Glomerular visceral epithelial cell (primary cell): ENCODE measurements around the gene NUAK2.

Experiments used
- DNase-seq: peaks from one replicate; pipeline ENCODE4 v3.0.0-alpha.2; 2016; ENCODE audit errors: extremely low spot score

The NUAK2 gene

GRCh38 chr1:205346956-205347574 lies 25.5 kb upstream of the NUAK2 start:
- DNase-seq = peak; percentile 85

GRCh38 chr1:205345761-205346160 lies 24.2 kb upstream of the NUAK2 start:
- DNase-seq = no peak

GRCh38 chr1:205344066-205344928 lies 22.8 kb upstream of the NUAK2 start:
- DNase-seq = peak; percentile 12

GRCh38 chr1:205343431-205344065 lies 22.0 kb upstream of the NUAK2 start:
- no peak for DNase-seq

- DNase-seq = no peak
Measured at GRCh38 chr1:205342986-205343385, 21.4 kb upstream of the NUAK2 start.

- no peak for DNase-seq
Measured at GRCh38 chr1:205340676-205341075, 19.1 kb upstream of the NUAK2 start.

- DNase-seq = no peak
Measured at GRCh38 chr1:205339717-205340116, 18.2 kb upstream of the NUAK2 start.

GRCh38 chr1:205339197-205339702 lies 17.7 kb upstream of the NUAK2 start:
- DNase-seq = no peak

GRCh38 chr1:205338011-205338410 lies 16.5 kb upstream of the NUAK2 start:
- no peak for DNase-seq

- DNase-seq = no peak
Measured at GRCh38 chr1:205337481-205337880, 15.9 kb upstream of the NUAK2 start.

- DNase-seq = peak; percentile 78
Measured at GRCh38 chr1:205335692-205336091, 14.1 kb upstream of the NUAK2 start.

- DNase-seq = no peak
Measured at GRCh38 chr1:205332015-205332791, 10.7 kb upstream of the NUAK2 start.

GRCh38 chr1:205330150-205330549 lies 8.6 kb upstream of the NUAK2 start:
- DNase-seq = no peak

GRCh38 chr1:205329719-205330118 lies 8.2 kb upstream of the NUAK2 start:
- no peak for DNase-seq

- DNase-seq = peak; percentile 22
Measured at GRCh38 chr1:205328476-205328875, 6.9 kb upstream of the NUAK2 start.

- DNase-seq = no peak
Measured at GRCh38 chr1:205326812-205327466, 5.4 kb upstream of the NUAK2 start.

GRCh38 chr1:205325334-205325884 lies 3.9 kb upstream of the NUAK2 start:
- peak; percentile 88 for DNase-seq

GRCh38 chr1:205324781-205325180 lies 3.2 kb upstream of the NUAK2 start:
- peak; percentile 93 for DNase-seq

GRCh38 chr1:205323794-205324193 lies 2.2 kb upstream of the NUAK2 start:
- DNase-seq = no peak

GRCh38 chr1:205321959-205322283 lies 376 bp upstream of the NUAK2 start:
- DNase-seq = no peak
